Activated CD4-positive, alpha-beta memory T cell treated with anti-CD3 and anti-CD28 coated beads for 36 hours (primary cell): Measurements from ENCODE around the gene AP1AR. TPM values are rescaled to one million over a fixed set of nuclear protein-coding genes. Genes with fewer than 3 reads are reported as not detected.

ENCODE experiments used
- total RNA-seq, 2 experiments: library from RNA; stranded (reverse); gene quantifications; one replicate each; pipeline ENCODE4 v1.2.3, GENCODE V29; 2021

The AP1AR gene
- total RNA-seq, 2 experiments from 2014 or later = 15.4 to 19.1 TPM

Other genes with a start within 250 kb of the AP1AR start
- 1 to 10 TPM; 3.1 to 3.5 TPM for gene FAM241A, start 86.3 kb upstream of the AP1AR start, total RNA-seq
- gene TIFA, start 54.1 kb downstream of the AP1AR start, total RNA-seq = 10 to 100 TPM; 55.8 to 56.6 TPM
- 10 to 100 TPM; 21.5 to 22.9 TPM for gene ALPK1, start 65.6 kb downstream of the AP1AR start, total RNA-seq